T-cell (primary cell): Measurements from ENCODE around the gene GLIS1. TPM values are rescaled to one million over a fixed set of nuclear protein-coding genes. Genes with fewer than 3 reads are reported as not detected.

ENCODE experiments used
- ATAC-seq, 4 experiments: fragments of 200-7000 bp in 3 of 4; fragments of 150-1000 bp in 1 of 4; cut with Tn5 transposase; replicated peaks in 1 of 4; 1 replicate in 3 of 4; 2 replicates in 1 of 4; pipeline ENCODE4 v1.10.0; 2021; ENCODE audit warnings: moderate library complexity in 3 of 4, mild to moderate bottlenecking in 2 of 4, moderate number of reproducible peaks in 1 of 4
- CTCF ChIA-PET, 2 donors: fragments of 300-600 bp; sonication (Branson Sonifier 250); formaldehyde crosslinking; loops; one replicate each; lab custom pipeline; 2022; ENCODE audit warnings: antibody characterized with exemption in 2 of 2; lab: Charles Lee
- POLR2A ChIA-PET, 2 donors: fragments of 300-600 bp; sonication (Branson Sonifier 250); formaldehyde crosslinking; loops; one replicate each; lab custom pipeline; 2022; ENCODE audit warnings: antibody characterized with exemption in 2 of 2; lab: Charles Lee
- DNase-seq, 35 experiments: peaks; one replicate each; pipeline versions ENCODE4 v3.0.0 to v3.0.0-alpha.2; 2013 to 2023
- H3K27ac ChIP-seq: one replicate; pipeline ENCODE4 v1.5.1; 2013; ENCODE audit warnings: low read length
- H3K27me3 ChIP-seq, 2 experiments: replicated peaks in 1 of 2; 1 replicate in 1 of 2; 2 replicates in 1 of 2; pipeline versions ENCODE4 v1.6.1 to v1.7.0; 2013; ENCODE audit warnings: low read length in 1 of 2, mixed read lengths in 1 of 2; ENCODE audit not compliant: control insufficient read depth in 2 of 2, insufficient read depth in 2 of 2; ENCODE audit errors: extremely low read depth in 1 of 2
- H3K36me3 ChIP-seq, 2 donors: 1 replicate in 1 of 2; 2 replicates in 1 of 2; pipeline versions ENCODE4 v1.6.1 to v1.7.0; 2013; ENCODE audit warnings: low read length in 1 of 2; ENCODE audit not compliant: control insufficient read depth in 2 of 2, insufficient read depth in 1 of 2; ENCODE audit errors: extremely low read depth in 1 of 2
- H3K4me1 ChIP-seq, 2 experiments: 1 replicate in 1 of 2; 2 replicates in 1 of 2; pipeline versions ENCODE4 v1.6.1 to v1.7.0; 2013; ENCODE audit warnings: low read length in 2 of 2, mixed read lengths in 1 of 2; ENCODE audit not compliant: insufficient read depth in 2 of 2, control insufficient read depth in 1 of 2; ENCODE audit errors: extremely low read depth in 1 of 2
- H3K4me3 ChIP-seq, 2 donors: 1 replicate in 1 of 2; 2 replicates in 1 of 2; pipeline versions ENCODE4 v1.5.1 to v1.7.0; 2013; ENCODE audit warnings: mild to moderate bottlenecking in 2 of 2, low read length in 1 of 2, moderate library complexity in 1 of 2; ENCODE audit not compliant: control insufficient read depth in 1 of 2; ENCODE audit errors: extremely low read depth in 1 of 2
- H3K9me3 ChIP-seq: 2 replicates; pipeline ENCODE4 v1.7.0; 2013
- H3K27ac Mint-ChIP-seq, 2 donors: one replicate each; pipeline ENCODE4 v1.8.0; 2020 to 2021; ENCODE audit warnings: mild to moderate bottlenecking in 2 of 2, mixed read lengths in 2 of 2
- H3K27me3 Mint-ChIP-seq, 2 donors: one replicate each; pipeline ENCODE4 v1.8.0; 2021 to 2022; ENCODE audit warnings: mixed read lengths in 2 of 2
- H3K36me3 Mint-ChIP-seq: one replicate; pipeline ENCODE4 v1.8.0; 2021; ENCODE audit warnings: mixed read lengths
- H3K4me1 Mint-ChIP-seq, 3 donors: one replicate each; pipeline ENCODE4 v1.8.0; 2020 to 2022; ENCODE audit warnings: mixed read lengths in 3 of 3, mild to moderate bottlenecking in 1 of 3
- H3K4me3 Mint-ChIP-seq, 3 donors: one replicate each; pipeline ENCODE4 v1.8.0; 2020 to 2022; ENCODE audit warnings: mild to moderate bottlenecking in 3 of 3, mixed read lengths in 3 of 3, moderate library complexity in 3 of 3
- H3K9me3 Mint-ChIP-seq, 3 donors: one replicate each; pipeline ENCODE4 v1.8.0; 2020 to 2022; ENCODE audit warnings: mixed read lengths in 3 of 3
- WGBS: methylation state at CpG from one replicate; pipeline ENCODE4 v1.1.5; 2013; ENCODE audit warnings: missing lambda C conversion rate; ENCODE audit not compliant: insufficient coverage; 5-methylcytosine and 5-hydroxymethylcytosine counted together
- total RNA-seq, 35 experiments: library from RNA in 6 of 35; stranded (reverse) in 6 of 35; fragments of 120-200 nt in 1 of 35; gene quantifications; one replicate each; pipeline versions ENCODE4 v1.2.1 to v1.2.4 and lab custom pipeline; 2013 to 2026

Gene GLIS1
- total RNA-seq, 5 donors from 2014 or later (not counting 1 experiment from before 2014, with no cell fraction given) = not detected

DNA sequence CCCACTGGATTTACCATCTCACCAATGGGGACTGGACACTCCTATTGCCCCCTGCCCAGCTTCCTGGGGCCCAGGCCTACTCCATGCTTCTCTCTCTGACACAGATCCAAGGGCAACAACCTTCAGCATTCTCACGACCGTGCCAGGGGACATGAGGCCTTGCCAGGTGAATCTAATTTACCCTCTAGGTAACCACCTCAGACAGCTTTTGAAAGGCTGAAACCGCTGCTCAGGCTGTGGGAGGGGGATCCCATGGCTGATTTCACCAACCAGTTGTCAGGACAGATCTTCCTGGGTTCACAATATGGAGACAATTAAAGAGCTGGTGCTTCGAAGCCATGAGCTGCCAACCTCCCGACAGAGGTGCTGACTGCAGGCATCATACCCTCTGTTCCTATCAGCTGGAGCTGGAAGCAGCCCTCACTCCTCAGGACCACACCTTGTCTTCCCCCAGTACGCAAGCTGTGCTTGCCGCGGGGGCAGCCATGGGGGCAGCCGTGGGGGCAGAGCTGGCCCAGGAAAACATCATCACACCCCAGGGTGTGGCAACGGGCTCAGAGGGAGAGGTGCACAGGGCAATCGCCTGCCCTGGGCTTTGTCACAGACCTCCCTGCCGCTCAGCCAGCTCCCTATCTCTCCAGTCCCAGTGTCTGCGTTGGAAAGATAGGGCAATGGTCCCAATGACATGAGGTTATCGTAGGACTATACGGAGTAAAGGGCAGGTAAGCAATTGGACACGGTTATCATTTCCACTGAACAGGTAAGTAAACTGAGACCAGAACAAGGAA, 159.5 kb downstream of the GLIS1 start:
- Mint-ChIP-seq H3K4me1 (peaks cover 3 to 24% (median 7%) of the 10 kb centered on the region in 3 donors), H3K9me3 (no peaks in the 10 kb centered on the region), H3K27me3 (no peaks in the 10 kb centered on the region), H3K36me3 (no peaks in the 10 kb centered on the region), H3K27ac (no peak overlapping the region), H3K4me3 (no peak overlapping the region)
- CTCF ChIA-PET = no interaction called here
- ATAC-seq (no peak), DNase-seq (no peak)
- Histone ChIP-seq H3K27me3 (peaks cover 0 to 5% of the 10 kb centered on the region in 2 experiments), H3K4me3 (no peak overlapping the region), H3K9me3 (no peaks in the 10 kb centered on the region), H3K27ac (no peak overlapping the region), H3K4me1 (peaks cover 2 to 48% of the 10 kb centered on the region in 2 experiments), H3K36me3 (no peaks in the 10 kb centered on the region)
- POLR2A ChIA-PET = no interaction called here
- 90% methylated on average over 13 of the region's 16 CpGs for WGBS

DNA sequence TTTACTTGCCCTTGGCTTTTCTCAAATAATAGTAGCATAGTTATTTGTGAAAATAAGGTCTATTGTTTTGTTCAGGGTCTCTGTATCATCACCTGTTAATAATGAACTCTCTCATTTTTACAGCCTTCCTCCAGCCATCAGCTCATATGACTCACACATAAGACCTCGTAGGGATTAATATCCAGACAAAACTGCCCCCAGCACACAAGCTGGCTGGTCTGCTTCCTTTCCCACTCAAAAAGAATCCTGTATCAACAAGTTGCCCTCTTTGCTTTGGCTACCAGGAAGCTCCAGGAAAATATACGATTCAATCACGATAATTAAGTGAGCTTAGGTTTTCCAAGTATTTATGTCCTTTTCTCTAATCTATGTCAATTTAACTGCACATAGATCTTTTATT, 160.6 kb downstream of the GLIS1 start:
- Histone ChIP-seq H3K27me3 (peaks cover 0 to 5% of the 10 kb centered on the region in 2 experiments), H3K4me1 (peaks cover 2 to 38% of the 10 kb centered on the region in 2 experiments), H3K4me3 (no peak overlapping the region), H3K36me3 (no peaks in the 10 kb centered on the region), H3K27ac (no peak overlapping the region), H3K9me3 (no peaks in the 10 kb centered on the region)
- Mint-ChIP-seq H3K4me1 (peaks cover 0 to 19% (median 4%) of the 10 kb centered on the region in 3 donors), H3K4me3 (no peak overlapping the region), H3K27ac (no peak overlapping the region), H3K36me3 (no peaks in the 10 kb centered on the region), H3K27me3 (no peaks in the 10 kb centered on the region), H3K9me3 (no peaks in the 10 kb centered on the region)
- POLR2A ChIA-PET = no interaction called here
- ATAC-seq (no peak), DNase-seq (no peak)
- CTCF ChIA-PET = no interaction called here
- WGBS = 67% methylated on average over 1 of the region's 3 CpGs

DNA sequence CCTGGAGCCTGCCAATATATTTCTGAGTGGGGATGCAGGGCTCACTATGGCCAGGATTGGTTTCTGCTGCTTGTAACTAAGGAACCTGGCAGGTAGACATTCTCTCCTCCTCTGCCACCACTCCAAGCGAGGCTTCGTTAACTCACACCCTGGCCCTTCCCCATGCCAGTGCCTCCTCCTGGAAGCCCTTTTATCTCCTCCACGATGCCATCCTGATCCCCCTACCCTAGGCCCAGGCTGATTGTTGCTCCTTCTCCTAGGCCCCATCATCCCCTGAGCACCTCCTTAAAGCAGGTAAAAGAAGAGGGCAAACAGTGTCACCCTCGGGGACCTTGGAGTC, 161.2 kb downstream of the GLIS1 start:
- H3K27me3 ChIP-seq = peaks cover 0 to 5% of the 10 kb centered on the region in 2 experiments
- Mint-ChIP-seq H3K9me3 (no peaks in the 10 kb centered on the region), H3K4me3 (no peak overlapping the region), H3K27me3 (no peaks in the 10 kb centered on the region), H3K4me1 (peaks cover 0 to 14% (median 4%) of the 10 kb centered on the region in 3 donors), H3K27ac (no peak overlapping the region), H3K36me3 (no peaks in the 10 kb centered on the region)
- H3K36me3 ChIP-seq = no peaks in the 10 kb centered on the region
- CTCF ChIA-PET = no interaction called here
- H3K9me3 ChIP-seq = no peaks in the 10 kb centered on the region
- H3K4me1 ChIP-seq = peaks cover 2 to 32% of the 10 kb centered on the region in 2 experiments
- H3K4me3 ChIP-seq = no peak overlapping the region
- 81% methylated on average over 3 of the region's 4 CpGs for WGBS
- ATAC-seq = no peak
- no peak overlapping the region for H3K27ac ChIP-seq
- no peak for DNase-seq
- POLR2A ChIA-PET = no interaction called here

DNA sequence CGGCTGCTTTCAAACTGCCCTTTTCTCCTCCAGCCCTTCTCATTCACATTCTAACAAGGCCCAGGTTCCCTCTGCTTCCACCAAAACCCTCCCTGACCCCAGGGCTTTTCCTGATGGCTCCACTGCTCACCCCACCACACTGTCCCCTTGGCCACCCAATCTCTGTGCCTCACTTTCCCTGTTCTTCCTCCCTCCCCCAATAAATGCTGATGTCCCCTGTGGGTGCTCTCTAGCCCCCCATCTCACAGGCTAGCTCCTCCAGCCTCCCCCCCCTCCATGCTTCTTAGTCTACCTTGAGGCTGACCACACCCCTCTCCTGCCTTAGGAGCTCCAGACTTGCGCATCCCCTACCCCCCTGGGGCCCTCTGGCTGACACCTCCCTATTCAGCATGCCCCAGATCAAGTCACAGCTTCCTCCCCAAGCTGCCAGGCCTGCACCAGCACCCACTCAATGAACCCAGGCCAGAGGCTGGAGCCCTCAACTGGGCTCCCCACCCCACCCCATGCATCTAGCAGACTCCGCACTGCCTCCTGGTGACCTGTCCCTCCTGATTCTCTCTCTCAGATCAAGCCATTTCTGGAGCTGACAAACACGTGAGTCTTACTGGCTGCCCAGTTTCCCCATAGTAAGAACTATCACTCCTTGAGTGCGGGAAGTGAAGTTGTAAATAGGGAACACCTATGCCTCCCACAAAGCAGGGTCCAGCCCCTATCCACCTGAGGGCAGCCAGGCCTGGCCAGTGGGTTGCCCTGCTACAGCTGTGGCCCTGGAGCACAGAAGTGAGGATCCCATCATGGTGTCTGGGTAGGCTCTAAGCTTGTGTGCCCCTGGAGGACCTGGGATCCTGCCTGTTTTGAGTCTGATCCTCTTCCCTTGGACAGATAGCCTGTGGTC, 161.9 kb downstream of the GLIS1 start:
- Histone ChIP-seq H3K27me3 (peaks cover 0 to 5% of the 10 kb centered on the region in 2 experiments), H3K4me3 (no peak overlapping the region), H3K4me1 (peaks cover 2 to 26% of the 10 kb centered on the region in 2 experiments), H3K36me3 (no peaks in the 10 kb centered on the region), H3K27ac (no peak overlapping the region), H3K9me3 (no peaks in the 10 kb centered on the region)
- CTCF ChIA-PET = no interaction called here
- no peaks in the 10 kb centered on the region for H3K9me3 Mint-ChIP-seq
- no peak for DNase-seq
- 84% methylated on average over 2 of the region's 5 CpGs for WGBS
- POLR2A ChIA-PET = no interaction called here
- no peaks in the 10 kb centered on the region for H3K36me3 Mint-ChIP-seq
- no peak for ATAC-seq
- no peaks in the 10 kb centered on the region for H3K27me3 Mint-ChIP-seq
- peaks cover 0 to 10% (median 4%) of the 10 kb centered on the region in 3 donors for H3K4me1 Mint-ChIP-seq
- no peak overlapping the region for H3K4me3 Mint-ChIP-seq
- no peak overlapping the region for H3K27ac Mint-ChIP-seq

DNA sequence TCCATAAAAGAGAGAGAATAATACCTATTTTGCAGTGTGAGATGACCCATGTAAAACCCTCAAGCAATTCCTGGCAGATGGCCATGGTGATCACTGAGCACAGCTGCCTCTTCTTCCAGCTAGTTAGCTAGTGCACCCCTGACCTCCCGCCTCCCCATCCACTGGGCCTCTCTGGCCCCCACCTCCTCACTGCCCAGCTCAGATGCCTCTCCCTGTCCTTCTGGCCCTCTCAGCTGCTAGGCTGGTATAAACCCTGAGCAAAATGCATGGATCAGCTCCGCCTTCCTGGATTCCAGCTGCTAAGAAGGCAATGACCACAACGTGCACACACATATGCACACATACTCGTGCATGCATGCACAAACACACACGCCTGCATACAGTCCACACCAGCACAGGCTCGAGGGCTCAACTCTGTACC, 162.6 kb downstream of the GLIS1 start:
- H3K4me3 ChIP-seq = no peak overlapping the region
- POLR2A ChIA-PET = no interaction called here
- Mint-ChIP-seq H3K36me3 (no peaks in the 10 kb centered on the region), H3K4me1 (peaks cover 0 to 8% (median 4%) of the 10 kb centered on the region in 3 donors), H3K27ac (no peak overlapping the region), H3K27me3 (no peaks in the 10 kb centered on the region), H3K9me3 (no peaks in the 10 kb centered on the region), H3K4me3 (no peak overlapping the region)
- CTCF ChIA-PET = no interaction called here
- peaks cover 2 to 19% of the 10 kb centered on the region in 2 experiments for H3K4me1 ChIP-seq
- no peak overlapping the region for H3K27ac ChIP-seq
- peaks cover 0 to 5% of the 10 kb centered on the region in 2 experiments for H3K27me3 ChIP-seq
- no peak for ATAC-seq
- H3K36me3 ChIP-seq = no peaks in the 10 kb centered on the region
- H3K9me3 ChIP-seq = no peaks in the 10 kb centered on the region
- 87% methylated on average over 5 of the region's 6 CpGs for WGBS
- DNase-seq = no peak

DNA sequence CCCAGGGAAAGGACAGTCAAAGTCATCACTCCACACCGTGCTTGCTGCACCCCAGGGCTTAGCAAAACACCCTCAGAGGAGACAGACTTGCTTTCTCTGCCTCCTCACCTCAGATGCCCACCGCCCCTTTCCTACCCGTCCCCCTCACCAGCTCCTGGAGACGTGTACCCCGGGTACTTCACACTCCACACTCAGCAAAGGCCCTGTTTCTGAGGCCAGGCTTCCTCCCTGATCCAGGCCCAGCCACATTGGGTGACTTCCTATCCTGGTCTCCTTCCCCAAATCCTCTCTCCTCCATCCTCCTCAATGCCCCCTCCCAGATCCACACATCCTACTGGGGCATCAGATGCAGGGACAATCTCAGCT, 163.0 kb downstream of the GLIS1 start:
- CTCF ChIA-PET = no interaction called here
- Mint-ChIP-seq H3K9me3 (no peaks in the 10 kb centered on the region), H3K4me3 (no peak overlapping the region), H3K27me3 (no peaks in the 10 kb centered on the region), H3K36me3 (no peaks in the 10 kb centered on the region), H3K27ac (no peak overlapping the region), H3K4me1 (peaks cover 0 to 7% (median 4%) of the 10 kb centered on the region in 3 donors)
- H3K27ac ChIP-seq = no peak overlapping the region
- DNase-seq = no peak
- POLR2A ChIA-PET = no interaction called here
- H3K4me1 ChIP-seq = peaks cover 2 to 18% of the 10 kb centered on the region in 2 experiments
- 79% methylated on average over 5 of the region's 5 CpGs for WGBS
- no peaks in the 10 kb centered on the region for H3K9me3 ChIP-seq
- no peak overlapping the region for H3K4me3 ChIP-seq
- ATAC-seq = no peak
- peaks cover 0 to 5% of the 10 kb centered on the region in 2 experiments for H3K27me3 ChIP-seq
- no peaks in the 10 kb centered on the region for H3K36me3 ChIP-seq
